Astrocyte of the spinal cord (primary cell): Measurements from ENCODE around the gene IST1.

ENCODE experiments used
- DNase-seq: peaks from one replicate; pipeline ENCODE4 v3.0.0; 2011; ENCODE audit warnings: low read depth, low spot score
- H3K4me3 ChIP-seq: 2 replicates; pipeline ENCODE4 v1.5.1; 2011; ENCODE audit warnings: low read depth, mild to moderate bottlenecking, low read length, moderate library complexity
- CTCF ChIP-seq: IDR thresholded peaks from 2 replicates; pipeline ENCODE4 v1.5.1; 2012; ENCODE audit warnings: low read depth, mild to moderate bottlenecking, low read length, inconsistent platforms
- in situ Hi-C: cut with HindIII; loops from 2 replicates; pipeline ENCODE4 v1.10.0; 2017; ENCODE audit warnings: low sequenced_read_pairs

IST1 gene

GRCh38 chr16:71954180-71954579 is 58.8 kb downstream of the IST1 start:
- in situ Hi-C loops, result no loop called here
- no peak for TF ChIP-seq CTCF
- no peak for DNase-seq
- H3K4me3 ChIP-seq, result no peak overlapping the region

GRCh38 chr16:71954699-71955195 is 59.4 kb downstream of the IST1 start:
- TF ChIP-seq CTCF, result no peak
- no peak overlapping the region for H3K4me3 ChIP-seq
- in situ Hi-C loops, result no loop called here
- no peak for DNase-seq

GRCh38 chr16:71956486-71956885 is 61.2 kb downstream of the IST1 start:
- DNase-seq, result no peak
- no peak for TF ChIP-seq CTCF
- no peak overlapping the region for H3K4me3 ChIP-seq
- in situ Hi-C loops, result no loop called here

GRCh38 chr16:71961066-71962039 is 66.0 kb downstream of the IST1 start:
- peak; percentile 84 for DNase-seq
- in situ Hi-C loops, result no loop called here
- H3K4me3 ChIP-seq, result no peak overlapping the region
- peak; percentile 84 for TF ChIP-seq CTCF

GRCh38 chr16:71963125-71963875 is 68.0 kb downstream of the IST1 start:
- TF ChIP-seq CTCF, result no peak
- H3K4me3 ChIP-seq, result no peak overlapping the region
- no peak for DNase-seq
- in situ Hi-C loops, result no loop called here

GRCh38 chr16:71965223-71965622 is 69.9 kb downstream of the IST1 start:
- no peak for TF ChIP-seq CTCF
- H3K4me3 ChIP-seq, result no peak overlapping the region
- in situ Hi-C loops, result no loop called here
- no peak for DNase-seq
